Erythroblast (primary cell): ENCODE measurements around the gene CFAP251.

Source experiments
- DNase-seq, 2 experiments: peaks; one replicate each; lab custom pipeline; 2025; lab: John Stamatoyannopoulos, UW
- GATA1 ChIP-seq: IDR thresholded peaks from 2 replicates; pipeline ENCODE4 v1.6.1; 2011; ENCODE audit warnings: low read depth, mild to moderate bottlenecking, control low read depth, low read length, moderate library complexity
- POLR2A ChIP-seq: IDR thresholded peaks from 2 replicates; pipeline ENCODE4 v1.6.1; 2011; ENCODE audit warnings: mild to moderate bottlenecking, low read length

Gene CFAP251

DNA sequence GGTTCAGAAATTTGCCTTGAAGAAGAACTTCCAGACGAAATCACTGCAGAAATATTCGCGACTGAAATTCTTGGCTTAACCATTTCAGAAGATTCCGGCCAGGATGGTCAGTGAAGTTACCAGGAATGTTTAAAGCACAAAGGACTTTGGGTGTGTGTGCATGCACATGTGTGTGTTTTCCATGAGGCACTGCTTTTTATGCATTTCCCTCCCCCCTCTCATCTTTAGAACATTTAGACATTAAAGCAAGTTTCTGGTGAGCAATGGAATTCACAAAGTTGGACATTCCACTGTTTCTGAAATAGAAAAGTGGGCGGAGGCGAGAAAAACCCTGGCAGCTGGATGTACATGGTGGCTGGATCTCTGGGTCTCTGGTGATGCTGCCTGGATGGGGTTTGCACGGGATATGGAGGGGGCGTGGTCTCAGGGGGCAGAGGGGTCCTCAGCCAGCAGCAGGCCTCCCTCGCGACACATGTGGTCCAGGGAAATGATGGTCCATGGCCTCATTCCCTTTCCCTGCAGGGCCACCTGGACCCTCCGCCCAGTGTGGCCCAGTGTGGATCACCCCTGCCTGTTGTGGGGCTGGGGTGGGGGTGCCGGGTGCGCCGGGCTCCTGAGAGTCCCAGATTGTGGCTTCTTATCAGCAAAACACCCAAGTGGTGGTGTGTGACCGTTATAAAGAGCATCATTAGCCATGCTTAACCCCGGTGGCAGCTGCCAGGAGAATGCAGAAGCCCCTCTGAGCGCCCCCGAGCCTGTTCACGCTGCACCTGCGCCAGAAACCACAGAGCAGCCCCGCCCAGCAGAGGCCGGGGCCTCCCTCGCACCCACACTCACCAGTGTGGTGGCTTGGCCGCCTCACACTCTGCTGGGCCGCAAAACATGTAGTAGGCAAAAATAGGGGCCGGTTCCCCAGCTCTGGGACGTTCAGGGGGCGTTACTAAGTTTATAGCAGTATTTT, 85.5 kb downstream of the CFAP251 start:
- DNase-seq: peak; percentile 55 to 85

GRCh38 chr12:122004633-122005071, 86.3 kb downstream of the CFAP251 start:
- no peak for DNase-seq
- no peak for TF ChIP-seq GATA1
- no peak for TF ChIP-seq POLR2A

More for the DNA sequence above, 85.5 kb downstream of the CFAP251 start:
- TF ChIP-seq POLR2A (no peak), GATA1 (no peak)

- no peak for DNase-seq
- TF ChIP-seq GATA1 (no peak), POLR2A (no peak)
Observed at GRCh38 chr12:122005252-122005776, 86.9 kb downstream of the CFAP251 start.

DNA sequence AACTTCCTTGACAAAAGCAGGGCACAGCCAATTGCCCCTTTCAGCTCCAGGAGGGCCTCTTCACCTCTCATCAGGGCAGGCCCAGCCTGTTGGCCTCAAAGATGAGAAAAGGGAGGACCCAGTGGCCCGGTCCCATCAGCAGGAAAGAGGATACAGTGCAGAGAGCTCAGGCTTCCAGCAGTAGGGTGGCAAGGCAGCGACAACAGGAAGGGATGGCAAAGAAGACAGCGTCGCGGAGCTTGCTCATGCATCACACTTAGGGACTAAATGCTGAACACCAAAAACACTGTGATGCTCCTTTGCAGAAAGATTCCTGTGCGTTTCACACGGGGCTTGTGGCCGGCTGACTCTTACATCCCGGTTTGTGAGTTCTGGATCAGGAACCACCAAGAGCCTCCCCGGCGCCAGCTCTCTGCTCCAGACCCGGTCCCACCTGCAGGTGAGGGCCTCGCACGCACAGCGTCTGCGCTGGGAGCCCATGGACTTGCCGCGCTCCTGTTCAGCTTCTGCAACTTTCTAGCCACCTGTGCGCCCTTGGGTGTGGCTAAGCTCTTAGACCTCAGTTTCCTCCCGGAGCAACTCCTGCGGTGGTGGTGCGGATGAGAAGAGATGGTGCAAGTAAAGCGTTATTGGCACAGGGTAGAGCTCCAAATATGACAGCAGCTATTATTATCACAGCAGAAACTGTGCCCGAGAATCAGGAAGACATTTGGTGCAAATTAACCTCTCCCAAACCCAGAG, 88.0 kb downstream of the CFAP251 start:
- DNase-seq: no peak
- TF ChIP-seq POLR2A: no peak

DNA sequence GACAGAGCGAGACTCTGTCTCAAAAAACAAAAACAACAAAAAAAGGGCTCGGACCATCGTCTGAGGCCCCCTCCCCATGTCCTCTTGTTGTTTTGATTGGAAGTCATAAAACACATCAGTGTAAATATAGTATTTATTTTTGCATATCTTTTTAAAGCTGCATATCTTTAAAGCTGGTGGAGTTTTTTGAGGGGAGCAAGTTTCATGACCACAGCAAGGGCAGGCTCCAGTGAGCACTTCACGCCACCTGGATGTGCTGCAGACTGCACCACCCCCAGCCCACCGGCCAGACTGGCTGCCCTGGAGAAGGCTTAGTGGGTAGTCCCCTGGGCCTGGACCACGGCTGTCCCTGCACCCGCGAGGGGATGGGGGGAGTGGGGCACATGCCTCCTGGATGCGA, 91.3 kb downstream of the CFAP251 start:
- DNase-seq: no peak
- TF ChIP-seq POLR2A: no peak
- TF ChIP-seq GATA1: no peak

DNA sequence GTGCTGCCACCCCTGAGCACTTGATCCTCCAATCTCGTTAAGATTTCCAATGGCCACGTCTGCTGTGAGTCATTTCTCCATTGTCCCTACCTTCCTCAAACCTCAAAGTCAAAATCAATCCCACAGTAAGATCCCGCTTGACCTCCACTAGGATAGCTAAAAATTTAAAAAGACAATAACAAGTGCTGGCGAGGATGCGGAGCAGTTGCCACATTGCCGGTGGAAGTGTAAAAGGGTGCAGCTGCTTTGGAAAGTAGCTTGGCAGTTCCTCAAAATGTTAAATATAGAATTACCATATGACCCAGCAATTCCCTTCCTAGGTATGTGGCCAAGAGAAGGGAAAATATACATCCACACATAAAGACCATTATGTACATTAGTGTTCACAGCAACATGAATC, 93.8 kb downstream of the CFAP251 start:
- TF ChIP-seq POLR2A: no peak
- no peak for TF ChIP-seq GATA1
- no peak for DNase-seq

GRCh38 chr12:122013136-122013535, 94.7 kb downstream of the CFAP251 start:
- no peak for TF ChIP-seq GATA1
- no peak for TF ChIP-seq POLR2A

DNA sequence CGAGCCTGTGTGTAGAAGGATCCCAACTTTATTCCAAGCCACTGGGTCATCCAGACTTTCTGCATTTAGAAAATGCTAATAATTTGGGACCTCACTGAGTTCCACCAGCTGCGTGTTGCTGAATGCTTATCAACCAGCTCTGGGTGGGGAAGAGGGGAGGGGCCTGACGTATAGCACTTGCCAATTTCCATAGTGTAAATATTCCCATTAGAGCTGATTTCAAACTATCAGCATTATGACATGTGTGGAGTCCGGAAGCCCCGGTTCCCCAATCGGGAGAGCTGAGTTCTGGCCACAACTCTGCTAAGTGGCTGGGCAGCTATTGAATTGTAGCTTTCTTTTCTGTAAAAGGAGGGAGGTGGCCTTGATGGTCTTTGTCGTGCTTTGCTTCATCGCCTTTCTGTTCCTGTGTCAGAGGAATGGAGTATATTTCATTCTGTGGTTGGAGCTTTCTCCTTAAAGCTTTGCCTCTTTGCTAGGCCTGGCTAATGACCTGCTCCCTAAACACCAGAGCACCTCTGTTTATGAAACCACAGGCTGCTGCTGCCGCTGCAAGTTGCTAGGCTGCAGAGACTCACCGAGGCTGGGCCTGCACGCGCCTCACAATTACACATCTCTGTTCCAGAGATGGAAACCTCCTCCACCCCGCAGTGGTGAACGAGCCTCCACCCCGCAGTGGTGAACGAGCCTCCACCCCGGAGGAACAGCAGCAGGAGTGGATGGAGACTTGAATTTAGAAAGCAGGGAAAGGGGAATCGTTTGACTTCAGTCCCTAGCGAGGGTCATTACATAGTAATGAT, 95.6 kb downstream of the CFAP251 start:
- TF ChIP-seq GATA1: no peak
- TF ChIP-seq POLR2A: no peak
- no peak for DNase-seq

More at GRCh38 chr12:122013136-122013535, 94.7 kb downstream of the CFAP251 start:
- DNase-seq: no peak

GRCh38 chr12:122014781-122015180, 96.4 kb downstream of the CFAP251 start:
- DNase-seq: no peak
- TF ChIP-seq POLR2A (no peak), GATA1 (no peak)

DNA sequence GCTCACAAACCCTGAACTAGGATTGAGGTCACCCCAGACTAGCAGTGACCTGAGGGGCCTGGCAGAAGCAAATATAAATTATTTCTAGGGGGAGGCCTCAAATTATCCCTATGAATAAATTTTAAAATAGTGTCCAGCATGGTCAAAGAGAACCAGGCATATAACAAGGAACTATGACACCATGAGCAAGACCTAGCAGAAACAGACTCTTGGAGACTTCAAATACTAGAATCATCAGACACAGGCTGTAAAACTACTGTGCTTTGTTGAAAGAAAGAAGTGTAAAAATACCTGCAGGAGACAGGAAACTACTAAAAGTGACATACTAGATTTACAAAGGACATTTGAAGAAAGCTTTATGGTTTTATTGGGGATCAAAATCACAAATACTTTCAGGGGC, 100.1 kb downstream of the CFAP251 start:
- no peak for DNase-seq
- TF ChIP-seq POLR2A: no peak
- no peak for TF ChIP-seq GATA1

- no peak for DNase-seq
- TF ChIP-seq GATA1 (no peak), POLR2A (no peak)
Observed at GRCh38 chr12:122018937-122019336, 100.5 kb downstream of the CFAP251 start.

- TF ChIP-seq POLR2A (no peak), GATA1 (no peak)
- DNase-seq: no peak
Observed at GRCh38 chr12:122020795-122021192, 102.4 kb downstream of the CFAP251 start.

GRCh38 chr12:122021193-122021821, 102.9 kb downstream of the CFAP251 start:
- peak; percentile 55 to 60 for DNase-seq
- TF ChIP-seq GATA1 (no peak), POLR2A (no peak)
